NCI-H1105 treated with DMSO at 0.1 percent for 48 hours (cell line): ENCODE measurements around the gene DIP2A.

ENCODE experiments used
- DNase-seq: peaks from one replicate; lab custom pipeline; 2025; lab: John Stamatoyannopoulos, UW

The DIP2A gene, protein sequence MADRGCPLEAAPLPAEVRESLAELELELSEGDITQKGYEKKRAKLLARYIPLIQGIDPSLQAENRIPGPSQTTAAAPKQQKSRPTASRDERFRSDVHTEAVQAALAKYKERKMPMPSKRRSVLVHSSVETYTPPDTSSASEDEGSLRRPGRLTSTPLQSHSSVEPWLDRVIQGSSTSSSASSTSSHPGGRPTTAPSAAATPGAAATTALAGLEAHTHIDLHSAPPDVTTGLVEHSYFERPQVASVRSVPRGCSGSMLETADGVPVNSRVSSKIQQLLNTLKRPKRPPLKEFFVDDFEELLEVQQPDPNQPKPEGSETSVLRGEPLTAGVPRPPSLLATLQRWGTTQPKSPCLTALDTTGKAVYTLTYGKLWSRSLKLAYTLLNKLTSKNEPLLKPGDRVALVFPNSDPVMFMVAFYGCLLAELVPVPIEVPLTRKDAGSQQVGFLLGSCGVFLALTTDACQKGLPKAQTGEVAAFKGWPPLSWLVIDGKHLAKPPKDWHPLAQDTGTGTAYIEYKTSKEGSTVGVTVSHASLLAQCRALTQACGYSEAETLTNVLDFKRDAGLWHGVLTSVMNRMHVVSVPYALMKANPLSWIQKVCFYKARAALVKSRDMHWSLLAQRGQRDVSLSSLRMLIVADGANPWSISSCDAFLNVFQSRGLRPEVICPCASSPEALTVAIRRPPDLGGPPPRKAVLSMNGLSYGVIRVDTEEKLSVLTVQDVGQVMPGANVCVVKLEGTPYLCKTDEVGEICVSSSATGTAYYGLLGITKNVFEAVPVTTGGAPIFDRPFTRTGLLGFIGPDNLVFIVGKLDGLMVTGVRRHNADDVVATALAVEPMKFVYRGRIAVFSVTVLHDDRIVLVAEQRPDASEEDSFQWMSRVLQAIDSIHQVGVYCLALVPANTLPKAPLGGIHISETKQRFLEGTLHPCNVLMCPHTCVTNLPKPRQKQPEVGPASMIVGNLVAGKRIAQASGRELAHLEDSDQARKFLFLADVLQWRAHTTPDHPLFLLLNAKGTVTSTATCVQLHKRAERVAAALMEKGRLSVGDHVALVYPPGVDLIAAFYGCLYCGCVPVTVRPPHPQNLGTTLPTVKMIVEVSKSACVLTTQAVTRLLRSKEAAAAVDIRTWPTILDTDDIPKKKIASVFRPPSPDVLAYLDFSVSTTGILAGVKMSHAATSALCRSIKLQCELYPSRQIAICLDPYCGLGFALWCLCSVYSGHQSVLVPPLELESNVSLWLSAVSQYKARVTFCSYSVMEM (N-terminal part only)

DNA sequence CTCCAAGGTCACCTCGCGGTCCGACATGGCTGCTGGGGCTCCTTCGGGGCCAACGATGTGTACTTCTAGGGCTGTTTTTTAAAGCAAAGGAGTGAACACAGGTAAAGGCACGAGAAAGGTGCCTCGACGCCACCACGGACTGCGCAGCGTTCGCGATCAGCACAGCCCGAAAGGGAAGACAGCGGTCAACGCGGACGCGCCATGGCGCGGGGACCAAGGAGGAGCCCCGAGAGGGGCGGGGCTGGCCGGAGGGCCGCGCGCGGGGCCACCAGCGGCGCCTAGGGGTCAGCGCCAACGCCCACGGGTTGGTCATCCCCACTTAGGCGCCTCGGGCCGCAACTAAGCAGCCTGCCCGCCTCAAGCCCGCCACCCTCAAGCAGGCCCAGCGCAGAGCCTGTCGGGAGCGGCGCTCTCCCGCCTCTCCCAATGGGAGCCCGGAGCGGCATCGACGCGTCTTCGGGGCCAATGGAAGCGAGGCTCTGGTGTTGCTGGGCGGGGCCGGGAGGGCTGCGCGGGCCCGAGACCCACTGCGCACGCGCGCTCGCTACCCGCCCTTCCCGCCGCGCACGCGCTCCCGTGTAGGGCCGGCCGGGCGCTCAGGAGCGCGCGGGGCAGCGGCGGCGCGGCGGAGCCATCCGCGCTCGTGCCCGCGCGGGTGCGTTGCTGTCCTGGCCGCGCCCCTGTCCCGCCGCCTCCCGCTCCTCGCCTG is at the start of gene DIP2A:
Gene DIP2A (plus strand): TSS at position 577 of the 709 bp plus-strand sequence. CDS start 241 bp downstream, outside the sequence.
- peak; percentile 96 for DNase-seq

DNA sequence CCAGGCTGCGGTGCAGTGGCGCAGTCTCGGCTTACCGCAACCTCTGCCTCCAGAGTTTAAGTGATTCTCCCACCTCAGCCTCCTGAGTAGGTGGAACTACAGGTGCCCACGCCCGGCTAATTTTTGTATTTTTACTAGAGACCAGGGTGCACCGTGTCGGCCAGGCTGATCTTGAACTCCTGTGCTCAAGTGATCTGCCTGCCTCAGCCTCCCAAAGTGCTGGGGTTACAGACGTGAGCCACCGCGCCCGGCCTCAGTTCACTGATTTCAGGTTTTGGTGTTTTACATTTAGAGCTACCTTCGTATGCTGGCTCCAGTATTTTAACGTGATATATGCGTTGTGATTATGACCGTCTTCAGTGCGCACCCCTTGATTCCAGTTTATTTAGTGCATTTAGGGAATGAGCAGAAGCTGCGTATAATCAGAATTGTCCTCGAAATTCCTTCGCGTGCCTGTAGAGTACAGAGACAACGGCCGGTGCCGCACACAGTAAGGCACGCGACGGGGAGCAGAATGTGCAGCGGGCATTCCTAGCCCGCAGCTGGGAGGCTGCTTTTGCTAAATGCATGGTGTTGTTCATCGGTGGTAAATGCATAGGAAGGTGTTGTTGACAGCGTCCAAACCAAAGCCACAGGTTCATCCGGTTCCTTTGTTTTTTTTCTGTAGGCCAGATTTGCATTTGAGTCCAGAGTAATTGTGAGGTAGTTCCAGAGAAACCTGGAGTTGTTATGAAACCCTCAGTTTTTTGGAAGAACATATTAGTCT is 48.9 kb upstream of the DIP2A start:
- no peak for DNase-seq

- DNase-seq: no peak
These were observed 48.2 kb upstream of the DIP2A start for GRCh38 chr21:46410516-46410915.

DNA sequence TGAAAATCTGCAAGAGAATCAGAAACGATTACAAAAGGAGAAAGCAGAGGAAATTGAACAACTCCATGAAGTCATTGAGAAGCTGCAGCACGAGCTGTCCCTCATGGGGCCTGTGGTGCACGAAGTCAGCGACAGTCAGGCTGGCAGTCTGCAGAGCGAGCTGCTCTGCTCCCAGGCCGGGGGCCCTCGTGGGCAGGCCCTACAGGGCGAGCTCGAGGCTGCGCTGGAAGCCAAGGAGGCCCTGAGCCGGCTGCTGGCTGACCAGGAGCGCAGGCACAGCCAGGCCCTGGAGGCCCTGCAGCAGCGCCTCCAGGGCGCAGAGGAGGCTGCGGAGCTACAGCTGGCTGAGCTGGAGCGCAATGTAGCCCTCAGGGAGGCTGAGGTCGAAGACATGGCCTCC is 47.5 kb upstream of the DIP2A start:
- DNase-seq: no peak

GRCh38 chr21:46411691-46412090 is 47.0 kb upstream of the DIP2A start:
- DNase-seq: no peak

DNA sequence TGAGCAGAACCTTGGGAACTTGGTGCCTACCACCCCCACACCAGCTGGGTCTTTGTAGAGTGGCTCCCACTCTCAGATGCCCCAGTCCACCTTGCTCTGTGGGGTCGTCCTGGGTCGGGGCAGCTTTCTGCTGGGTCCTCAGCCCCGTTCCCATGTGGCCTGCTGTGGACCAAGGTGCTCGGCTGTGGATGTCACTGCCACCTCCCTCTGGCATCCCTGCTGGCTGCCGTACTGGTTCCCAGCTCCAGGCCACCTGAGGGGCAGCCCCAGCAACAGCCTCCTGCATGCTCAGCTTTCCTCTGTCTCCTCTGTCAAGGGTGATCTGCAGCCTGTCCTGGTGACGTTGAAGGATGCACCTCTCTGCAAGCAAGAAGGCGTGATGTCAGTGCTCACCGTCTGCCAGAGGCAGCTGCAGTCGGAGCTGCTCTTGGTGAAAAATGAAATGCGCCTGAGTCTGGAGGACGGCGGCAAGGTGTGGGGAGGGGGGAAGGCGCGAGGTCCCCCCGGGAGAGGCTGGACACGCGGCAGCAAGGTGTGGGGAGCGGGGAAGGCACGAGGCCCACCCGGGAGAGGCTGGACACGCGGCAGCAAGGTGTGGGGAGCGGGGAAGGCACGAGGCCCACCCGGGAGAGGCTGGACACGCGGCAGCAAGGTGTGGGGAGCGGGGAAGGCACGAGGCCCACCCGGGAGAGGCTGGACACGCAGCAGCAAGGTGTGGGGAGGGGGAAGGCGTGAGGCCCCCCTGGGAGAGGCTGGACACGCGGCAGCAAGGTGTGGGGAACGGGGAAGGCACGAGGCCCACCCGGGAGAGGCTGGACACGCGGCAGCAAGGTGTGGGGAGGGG is 45.9 kb upstream of the DIP2A start:
- no peak for DNase-seq

GRCh38 chr21:46413365-46413696 is 45.4 kb upstream of the DIP2A start:
- no peak for DNase-seq

DNA sequence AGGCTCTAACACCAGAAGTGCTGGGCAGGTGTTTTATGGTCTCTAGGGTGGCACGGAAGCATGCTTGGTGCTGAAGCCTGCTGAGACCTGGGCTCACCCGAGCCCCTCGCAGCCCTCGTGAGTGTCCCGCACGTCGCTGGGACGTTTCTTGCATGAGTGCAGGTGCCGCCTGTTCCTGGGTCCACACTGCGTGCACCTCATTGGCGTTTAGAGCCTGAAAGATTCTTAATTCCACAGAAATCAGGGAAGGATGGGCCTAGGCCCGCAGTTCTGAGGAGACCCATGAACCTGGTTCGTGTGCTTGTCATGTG is 43.8 kb upstream of the DIP2A start:
- no peak for DNase-seq

DNA sequence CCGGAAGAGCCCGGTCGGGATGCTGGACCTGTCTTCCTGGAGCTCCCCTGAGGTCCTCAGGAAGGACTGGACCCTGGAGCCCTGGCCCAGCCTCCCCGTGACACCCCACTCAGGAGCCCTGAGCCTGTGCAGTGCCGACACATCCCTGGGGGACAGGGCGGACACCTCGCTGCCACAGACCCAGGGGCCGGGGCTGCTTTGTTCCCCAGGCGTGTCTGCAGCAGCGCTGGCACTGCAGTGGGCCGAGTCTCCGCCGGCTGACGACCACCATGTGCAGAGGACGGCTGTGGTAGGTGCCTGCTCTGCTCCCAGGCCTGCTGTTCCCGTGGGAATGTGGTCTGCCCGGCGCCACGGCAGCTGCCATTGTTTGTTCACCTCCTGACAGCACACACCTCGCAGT is 42.1 kb upstream of the DIP2A start:
- DNase-seq: no peak

DNA sequence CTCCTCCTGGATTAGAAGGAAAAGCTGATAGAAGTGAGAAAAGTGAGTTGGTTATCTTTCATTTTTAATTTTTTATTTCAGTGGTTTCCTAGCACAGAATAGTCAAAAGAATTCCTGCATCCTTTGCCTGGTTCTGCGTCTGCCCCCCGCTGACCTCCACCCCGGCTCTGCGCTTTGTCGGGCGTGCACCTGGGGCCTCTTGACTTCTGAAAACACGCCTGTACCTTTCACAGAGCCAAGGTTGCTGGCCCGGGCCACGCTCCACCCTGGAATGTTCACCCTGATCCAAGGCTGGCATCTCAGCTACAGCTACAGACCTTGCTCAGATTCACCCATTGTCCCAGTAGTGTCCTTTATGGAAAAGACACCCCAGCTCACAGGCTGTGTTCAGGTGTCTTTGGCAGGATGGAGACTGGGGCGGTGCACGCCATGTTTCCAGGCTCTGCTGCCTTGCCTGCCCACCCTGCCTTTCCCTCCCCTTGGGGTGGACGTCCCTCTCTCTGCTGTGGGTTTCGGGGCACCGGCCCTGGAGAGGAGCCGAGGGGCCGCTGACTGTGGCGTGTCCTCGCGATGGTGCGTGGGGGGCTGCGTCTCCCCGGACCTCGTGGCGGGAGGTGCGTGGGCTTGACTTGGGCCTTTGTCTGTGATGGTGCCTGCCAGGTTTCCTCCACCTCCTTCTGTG is 40.3 kb upstream of the DIP2A start:
- no peak for DNase-seq

GRCh38 chr21:46420241-46421190 is 38.2 kb upstream of the DIP2A start:
- no peak for DNase-seq

DNA sequence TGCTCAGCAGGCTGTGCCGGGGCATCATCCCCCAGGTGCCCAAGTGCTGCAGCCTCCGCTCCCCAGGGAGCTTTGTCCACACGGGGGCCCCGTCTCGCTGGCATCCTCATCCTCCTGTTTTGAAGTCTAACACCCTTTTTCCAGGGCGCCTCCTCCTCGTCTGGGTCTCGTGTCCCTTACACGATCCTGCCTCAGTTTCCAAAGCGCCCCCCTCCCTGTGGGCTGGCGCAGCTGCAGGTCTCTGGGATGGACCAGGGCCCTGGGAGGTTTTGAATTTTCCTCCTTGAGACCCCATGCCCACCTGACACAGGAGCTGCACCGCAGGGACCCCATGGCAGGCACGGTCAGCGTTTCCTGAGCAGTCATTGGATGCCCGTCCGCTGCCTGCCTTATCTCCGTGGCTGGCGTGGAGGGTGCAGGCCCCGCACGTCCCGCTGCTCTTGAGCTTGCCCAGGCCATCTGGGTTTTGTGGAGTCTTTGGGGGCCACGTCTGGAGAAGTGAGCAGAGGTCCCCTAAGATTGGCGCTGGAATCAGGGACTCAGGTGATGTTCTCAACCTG is 37.4 kb upstream of the DIP2A start:
- DNase-seq: no peak

DNA sequence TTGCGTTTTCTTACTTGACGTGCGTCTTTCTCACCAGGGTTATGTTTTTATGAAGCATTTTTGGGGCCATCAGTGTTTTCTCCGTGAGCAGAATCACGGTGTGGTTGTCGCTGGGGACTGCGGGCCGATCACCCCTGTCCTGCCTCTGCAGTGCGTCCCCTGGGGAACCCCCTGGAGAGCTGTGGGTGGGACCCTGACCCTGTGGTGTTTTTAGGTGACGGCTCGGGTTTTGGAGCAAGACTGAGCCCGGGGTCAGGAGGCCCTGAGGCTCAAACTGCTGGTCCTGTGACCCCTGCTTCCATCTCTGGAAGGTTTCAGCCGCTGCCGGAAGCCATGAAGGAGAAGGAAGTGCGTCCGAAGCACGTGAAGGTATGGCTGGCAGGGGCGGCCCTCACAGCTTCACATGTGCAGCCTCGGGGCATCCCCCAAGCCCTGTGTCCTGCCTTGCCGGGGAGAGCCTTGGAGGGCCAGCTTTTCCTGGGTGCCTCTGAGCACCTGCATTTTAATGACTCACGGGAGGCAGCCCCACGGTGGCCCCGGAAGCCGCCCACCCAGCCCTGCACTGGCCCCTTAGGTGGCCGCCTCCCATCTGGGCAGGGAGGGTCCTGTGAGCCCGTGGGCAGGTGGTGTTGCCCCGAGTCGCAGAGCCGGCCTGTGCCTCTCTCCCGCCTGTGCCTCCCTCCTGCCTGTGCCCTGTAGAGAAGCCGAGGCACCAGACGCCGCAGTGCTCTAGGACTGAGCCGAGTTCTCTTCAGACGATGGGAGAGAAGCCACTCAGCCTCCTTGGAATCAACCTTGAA is 36.7 kb upstream of the DIP2A start:
- no peak for DNase-seq

GRCh38 chr21:46422636-46423241 is 36.0 kb upstream of the DIP2A start:
- no peak for DNase-seq

DNA sequence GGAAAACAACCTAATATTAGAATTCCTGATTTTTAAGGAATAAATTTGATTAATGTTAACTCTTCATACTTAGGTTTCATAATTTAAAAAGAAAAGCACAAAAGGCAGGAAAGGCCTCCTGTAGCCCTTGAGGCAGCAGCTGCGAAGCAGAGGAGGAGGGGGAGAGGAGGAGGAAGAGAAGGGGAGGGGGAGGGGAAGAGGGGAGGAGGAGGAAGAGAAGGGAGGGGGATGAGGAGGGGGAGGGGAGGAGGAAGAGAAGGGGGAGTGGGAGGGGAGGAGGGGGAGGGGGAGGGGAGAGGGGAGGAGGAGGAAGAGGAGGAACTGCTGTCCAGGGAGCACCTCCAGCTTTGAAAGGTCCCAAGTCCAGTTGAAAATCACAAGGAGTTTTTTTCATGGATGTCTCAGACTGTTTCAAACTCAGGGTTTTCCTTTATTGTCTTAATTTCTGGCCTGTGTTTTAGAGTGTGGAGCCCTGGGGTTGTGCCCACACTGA is 35.1 kb upstream of the DIP2A start:
- DNase-seq: no peak

- DNase-seq: no peak
These were observed 34.6 kb upstream of the DIP2A start for GRCh38 chr21:46424039-46424591.
